ENCODE measurements around the gene USP49.
A peak's percentile ranks its signal among the peaks of the same experiment; 100 is the strongest.

Gene USP49

DNA sequence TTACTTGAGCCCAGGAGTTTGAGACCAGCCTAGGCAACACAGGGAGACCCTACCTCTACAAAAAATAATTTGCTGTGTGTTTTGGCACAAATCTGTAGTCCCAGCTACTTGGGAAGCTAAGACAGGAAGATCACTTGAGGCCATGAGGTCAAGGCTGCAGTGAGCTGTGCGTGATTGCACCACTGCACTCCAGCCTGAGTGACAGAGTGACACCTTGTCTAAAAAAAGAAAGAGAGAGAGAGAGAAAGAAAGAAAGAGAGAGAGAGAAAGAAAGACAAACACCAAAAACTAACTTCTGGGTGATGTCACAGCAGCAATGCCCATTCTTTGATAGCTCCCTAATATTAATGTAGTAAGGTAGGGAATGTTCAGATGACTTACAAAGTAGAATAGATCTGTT is 20.4 kb downstream of the USP49 start:
- no peak for DNase-seq (ENCODE audit: low read depth)

DNA sequence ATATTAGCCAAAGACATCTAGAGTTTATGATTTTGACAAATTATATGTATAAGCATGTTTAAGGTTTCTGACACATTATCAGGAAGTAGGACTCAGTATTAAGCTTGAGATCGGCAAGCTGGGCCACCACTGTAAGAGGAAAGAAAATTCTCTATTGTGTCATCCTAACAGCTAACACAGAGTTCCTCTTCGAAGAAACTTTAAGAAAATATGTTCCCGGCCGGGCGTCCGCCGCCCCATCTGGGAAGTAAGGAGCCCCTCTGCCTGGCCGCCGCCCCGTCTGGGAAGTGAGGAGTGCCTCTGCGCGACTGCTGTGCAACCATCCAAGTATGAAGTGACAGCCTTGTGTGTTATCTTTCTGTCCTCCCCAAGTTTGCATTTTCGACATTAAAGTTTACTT is 23.0 kb downstream of the USP49 start:
- DNase-seq (ENCODE audit: low read depth): no peak

DNA sequence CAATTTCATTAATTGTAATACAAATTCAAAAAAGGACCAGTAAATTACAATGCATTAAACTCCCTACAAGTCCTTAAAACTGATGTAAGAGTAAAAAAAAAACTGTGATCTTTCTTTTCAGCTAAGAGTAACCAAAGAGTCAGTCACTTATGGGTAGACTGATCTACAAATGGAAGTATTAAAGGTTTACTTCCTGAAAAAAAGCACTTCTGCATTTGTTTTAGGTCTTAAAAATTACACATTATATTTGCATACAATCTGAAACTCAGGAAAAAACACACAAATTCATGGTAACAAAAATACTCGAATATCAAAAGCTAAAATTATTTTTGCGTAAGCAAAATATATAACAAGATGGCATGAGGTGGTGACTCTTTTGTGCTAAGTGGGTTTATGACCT is 23.5 kb downstream of the USP49 start:
- DNase-seq (ENCODE audit: low read depth): no peak

DNA sequence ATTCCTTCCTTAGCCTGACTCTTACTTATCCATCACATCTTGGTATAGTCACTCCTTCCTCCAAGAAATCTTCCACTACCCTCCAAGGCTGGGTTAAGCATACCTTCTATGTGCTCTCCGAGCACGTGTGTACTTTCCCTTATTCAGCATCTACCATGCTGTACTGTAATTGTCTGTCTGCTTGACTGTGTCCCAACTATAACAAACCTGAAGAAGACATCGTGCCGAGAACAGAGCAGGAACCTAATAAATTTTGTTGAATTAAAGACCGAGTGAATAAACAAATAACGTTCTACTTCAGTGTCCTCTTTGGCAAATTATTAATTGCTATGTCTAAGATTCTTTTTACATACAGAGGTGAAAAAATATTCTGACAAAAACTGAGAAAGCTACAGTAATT is 35.8 kb downstream of the USP49 start:
- DNase-seq (ENCODE audit: low read depth): no peak

DNA sequence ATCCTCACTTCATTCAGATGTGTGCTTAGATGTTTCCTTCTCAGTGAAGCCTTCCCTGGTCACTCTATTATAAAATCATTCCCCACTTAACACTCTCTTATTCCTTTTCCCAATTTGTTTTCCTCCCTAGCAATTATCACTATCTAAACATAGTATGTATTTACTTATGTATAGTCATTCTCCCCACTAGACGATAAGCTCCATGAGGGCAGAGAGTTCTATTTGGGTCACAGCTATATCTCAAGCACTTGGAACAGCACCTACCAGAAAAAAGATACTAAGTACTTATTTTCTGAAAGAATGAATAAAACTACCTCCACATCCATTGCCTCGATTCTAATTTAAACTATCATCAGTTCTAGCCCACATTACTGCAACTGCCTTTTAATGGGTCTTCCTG is 36.5 kb downstream of the USP49 start:
- no peak for DNase-seq (ENCODE audit: low read depth)

DNA sequence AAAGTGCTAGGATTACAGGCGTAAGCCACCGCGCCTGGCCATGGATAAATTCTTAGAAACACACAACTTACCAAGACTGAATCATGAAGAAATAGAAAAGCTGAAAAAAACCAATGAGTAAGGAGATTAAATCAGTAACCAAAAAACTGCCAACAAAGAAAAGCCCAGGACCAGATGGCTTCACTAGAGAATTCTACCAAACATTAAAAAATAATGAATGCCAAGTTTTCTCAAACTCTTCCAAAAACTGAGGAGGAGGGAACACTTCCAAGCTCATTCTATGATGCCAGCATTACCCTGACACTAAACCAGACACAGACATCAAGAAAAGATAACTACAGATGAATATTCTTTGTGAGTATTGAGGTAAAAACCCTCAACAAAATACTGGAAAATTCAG is 44.3 kb downstream of the USP49 start:
- DNase-seq (ENCODE audit: low read depth): no peak

DNA sequence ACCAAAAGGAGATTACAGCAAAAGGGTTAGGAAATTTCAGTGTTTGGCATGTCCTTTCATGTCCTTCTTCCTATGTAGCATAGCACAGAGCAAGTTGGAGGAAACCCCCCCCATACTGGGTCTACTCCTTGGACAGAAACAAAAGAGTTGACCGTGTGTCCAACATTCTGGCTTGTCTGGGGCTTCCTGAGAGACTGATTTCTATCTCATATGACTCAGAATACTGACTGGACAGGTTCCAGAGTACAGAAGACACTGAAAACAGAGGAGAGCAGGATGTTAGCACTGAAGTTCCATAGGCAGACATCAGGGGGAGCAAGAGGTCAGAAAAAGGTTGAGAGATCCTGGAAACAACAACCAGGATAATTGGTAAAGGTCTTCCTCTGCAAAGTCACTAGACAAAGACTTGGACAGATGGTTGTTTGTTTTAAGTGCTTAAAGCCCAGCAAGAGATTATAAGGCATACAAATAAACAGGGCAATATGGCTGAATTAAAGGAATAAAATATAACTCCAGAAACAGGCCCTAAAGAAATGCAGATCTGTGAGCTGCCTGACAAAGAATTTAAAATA is 48.4 kb downstream of the USP49 start:
- peak; percentile 91 for DNase-seq (ENCODE audit: low read depth)

DNA sequence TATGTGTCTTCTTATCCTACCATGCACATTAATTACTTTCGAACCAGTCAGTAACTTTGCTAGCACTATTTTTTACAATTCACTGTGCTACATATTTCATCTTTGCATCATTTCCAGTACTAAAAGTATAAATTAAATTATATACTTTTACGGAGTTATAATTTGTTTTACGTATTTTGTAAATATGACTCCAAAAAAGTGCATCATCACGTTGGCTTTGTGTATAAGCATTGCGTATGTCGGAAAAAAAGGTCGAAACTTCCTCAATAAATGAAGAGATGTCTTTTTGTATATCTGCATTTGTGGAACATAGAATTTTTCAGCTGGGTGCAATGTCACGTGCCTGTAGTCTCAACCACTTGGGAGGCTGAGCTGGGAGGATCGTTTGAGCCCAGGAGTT is 52.0 kb downstream of the USP49 start:
- DNase-seq (ENCODE audit: low read depth): no peak

DNA sequence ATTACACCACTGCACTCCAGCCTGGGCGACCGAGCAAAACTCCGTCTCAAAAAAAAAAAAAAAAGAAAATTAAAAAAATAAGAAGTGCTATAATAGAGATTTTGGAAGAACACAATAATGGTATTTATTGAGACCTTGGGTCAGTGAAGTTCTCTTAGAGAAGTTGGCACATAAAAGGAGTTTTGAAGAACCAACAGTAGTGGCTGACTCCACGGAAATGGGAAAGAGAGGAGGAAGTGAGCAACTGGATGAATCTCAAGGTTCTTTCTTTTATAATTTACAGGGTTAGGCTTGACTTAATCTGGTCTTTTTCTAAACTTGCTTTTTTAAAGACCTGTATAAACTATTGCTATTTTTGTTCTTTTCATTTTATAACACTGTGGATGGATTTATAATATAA is 54.8 kb downstream of the USP49 start:
- DNase-seq (ENCODE audit: low read depth): no peak

DNA sequence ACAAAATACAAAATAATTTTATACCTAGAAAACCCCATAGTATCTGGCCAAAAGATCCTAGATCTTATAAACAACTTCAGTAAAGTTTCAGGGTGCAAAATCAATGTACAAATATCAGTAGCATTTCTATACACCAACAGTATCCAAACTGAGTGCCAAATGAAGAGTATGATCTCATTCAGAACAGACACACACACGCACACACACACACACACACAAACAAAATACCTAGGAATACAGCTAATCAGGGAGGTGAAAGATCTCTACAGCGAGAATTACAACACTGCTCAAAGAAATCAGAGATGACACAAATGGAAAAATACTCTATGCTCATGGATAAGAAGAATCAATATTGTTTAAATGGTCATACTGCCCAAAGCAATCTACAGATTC is 58.5 kb downstream of the USP49 start:
- DNase-seq (ENCODE audit: low read depth): peak; percentile 3

DNA sequence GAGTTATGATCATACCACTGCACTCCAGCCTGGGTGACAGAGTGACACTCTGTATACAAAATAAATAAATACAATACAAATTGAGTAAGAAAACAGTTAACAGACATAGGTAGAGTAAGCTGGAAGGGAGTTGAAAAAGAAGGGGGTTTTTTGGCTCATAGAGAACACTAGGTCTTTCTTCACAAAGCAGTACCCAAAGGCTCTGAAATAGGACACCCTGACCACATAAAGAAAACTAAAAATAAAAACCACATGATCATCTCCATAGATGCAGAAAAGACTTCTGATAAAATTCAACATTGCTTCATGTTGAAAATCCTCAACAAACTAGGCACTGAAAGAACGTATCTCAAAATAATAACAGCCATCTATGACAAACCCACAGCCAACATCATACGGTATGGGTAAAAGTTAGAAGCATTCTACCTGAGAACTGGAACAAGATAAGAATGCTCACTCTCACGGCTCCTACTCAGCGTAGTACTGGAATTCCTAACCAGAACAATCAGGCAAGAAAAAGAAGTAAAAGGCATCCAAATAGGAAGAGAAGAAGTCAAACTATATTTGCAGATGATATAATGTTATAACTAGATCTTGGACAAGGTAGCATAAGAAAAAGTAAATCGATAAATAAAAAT is 59.0 kb downstream of the USP49 start:
- DNase-seq (ENCODE audit: low read depth): no peak

DNA sequence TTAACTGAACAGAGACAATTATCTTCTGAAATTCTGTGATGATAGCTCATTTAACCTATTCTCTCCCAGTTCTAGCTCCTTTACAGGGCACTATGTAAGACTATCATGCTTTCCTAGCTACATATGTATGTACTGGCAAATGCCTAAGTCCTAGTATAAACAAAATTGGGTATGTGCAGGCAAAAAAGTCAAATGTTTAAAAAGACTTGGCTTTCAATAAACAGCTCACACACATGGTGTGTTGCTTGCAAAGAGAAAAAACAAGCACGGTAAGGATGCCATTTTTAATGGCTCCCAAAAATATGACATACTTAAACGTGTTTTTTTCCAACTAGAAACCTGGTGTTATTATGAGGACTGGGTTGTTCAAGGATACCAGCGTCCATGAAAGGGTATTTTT is 62.9 kb downstream of the USP49 start:
- no peak for DNase-seq (ENCODE audit: low read depth)

DNA sequence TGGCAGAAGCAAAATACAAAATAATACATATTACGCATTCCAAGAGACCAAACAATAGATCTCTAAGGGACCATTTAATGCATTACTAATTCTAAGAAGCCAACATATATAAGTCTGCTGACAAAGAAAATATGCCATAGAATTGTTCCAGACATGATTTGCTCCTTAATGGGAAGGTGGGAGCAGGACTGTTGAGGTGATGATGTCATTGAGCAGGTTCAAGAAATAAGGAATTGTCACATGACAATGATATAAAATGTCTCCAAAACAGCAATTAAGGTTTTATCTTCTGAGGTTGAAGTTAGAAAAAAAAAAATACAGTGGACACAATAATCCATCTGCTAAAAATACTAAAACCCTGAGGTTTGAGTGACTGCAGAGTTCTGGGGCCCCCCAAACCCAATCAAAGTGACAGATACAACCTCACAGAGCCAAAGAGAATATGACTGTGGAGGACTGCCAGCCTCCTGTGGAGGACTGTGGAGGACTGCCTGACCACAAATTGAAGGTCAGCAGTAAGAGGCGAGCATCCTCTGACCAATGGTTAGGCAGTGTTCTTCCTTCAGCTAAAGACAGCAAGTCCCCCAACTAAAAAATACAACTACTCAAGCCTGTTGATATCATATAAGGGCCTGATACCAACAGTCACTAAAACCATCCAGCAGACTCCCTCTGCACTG is 68.7 kb downstream of the USP49 start:
- DNase-seq (ENCODE audit: low read depth): no peak

DNA sequence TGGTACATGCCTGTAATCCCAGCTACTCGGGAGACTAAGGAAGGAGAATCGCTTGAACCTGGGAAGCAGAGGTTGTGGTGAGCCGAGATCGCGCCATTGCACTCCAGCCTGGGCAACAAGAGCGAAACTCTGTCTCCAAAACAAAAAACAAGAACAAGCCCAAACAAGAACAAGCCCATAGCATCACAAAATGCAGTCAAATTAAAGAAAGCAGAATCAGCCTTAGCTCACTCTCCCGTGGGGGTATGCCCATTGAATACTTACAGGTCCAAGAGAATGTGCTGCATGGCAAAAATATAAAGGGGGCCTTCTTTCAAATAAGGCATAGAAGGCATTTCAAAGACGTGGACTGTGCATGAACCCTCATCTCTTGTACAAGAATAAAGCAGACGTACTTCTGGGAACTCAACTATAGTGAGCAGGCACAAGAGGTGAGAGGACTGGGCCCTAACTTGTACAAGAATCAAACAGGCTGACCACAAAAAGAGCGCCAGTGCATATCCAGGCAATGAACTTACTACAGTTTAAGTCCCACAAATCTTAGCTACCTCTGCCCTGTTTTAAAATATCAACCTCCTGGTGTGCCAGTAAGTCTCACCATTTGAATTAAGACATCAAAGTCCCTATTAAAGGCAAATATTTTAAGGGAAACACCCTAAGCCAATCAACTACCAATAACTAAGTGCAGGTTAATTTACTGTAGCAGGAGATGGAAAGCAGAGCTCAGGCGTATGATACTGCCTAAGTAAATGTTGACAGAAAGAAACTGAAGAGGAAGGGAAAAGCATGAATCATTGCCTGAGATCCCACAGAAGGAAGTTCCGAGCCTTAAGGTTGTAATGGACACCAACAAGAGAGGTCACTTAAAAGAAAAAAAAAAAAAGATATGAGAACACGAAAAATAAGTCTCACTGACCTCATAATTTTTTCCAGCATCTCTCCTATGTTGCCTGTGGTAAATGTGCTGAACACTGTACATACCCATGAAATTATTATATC is 70.3 kb downstream of the USP49 start:
- no peak for DNase-seq (ENCODE audit: low read depth)

DNA sequence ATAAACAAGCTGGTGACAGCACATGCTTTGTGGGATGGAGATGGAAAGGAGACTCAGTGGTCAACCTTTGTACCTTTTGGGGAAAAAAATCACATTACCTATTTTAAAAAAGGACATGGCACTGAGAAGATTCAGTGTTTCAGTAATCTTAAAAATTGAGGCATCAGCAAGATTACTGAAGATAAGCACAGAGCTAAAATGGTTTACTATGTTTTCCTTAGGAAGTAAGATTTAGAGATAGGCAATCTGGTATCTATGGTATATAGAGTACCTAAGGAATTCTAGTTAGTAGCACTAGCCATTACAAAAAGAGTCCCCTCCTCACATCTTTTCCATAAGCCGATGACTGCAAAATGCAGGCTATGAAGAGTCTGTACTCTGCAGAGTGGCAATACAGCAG is 72.0 kb downstream of the USP49 start:
- DNase-seq (ENCODE audit: low read depth): no peak

DNA sequence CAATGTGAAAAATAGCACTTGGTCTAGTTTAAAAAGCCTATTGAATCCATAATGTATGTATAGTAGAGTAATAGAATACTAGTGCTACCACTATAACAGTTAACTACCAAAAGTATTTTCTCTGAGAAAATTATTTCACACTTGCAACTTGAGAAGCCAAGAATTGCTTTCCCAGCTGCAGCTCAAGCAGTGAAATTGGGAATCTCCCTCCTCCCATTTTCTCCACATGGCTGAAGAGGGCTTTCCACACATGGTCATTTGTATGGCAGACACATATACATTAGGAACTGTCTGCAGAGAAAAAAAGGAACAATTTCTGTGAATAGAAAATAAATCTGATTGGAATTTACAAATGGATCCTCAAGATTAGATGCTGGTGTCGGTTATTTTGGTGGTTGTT is 73.2 kb downstream of the USP49 start:
- DNase-seq (ENCODE audit: low read depth): no peak

DNA sequence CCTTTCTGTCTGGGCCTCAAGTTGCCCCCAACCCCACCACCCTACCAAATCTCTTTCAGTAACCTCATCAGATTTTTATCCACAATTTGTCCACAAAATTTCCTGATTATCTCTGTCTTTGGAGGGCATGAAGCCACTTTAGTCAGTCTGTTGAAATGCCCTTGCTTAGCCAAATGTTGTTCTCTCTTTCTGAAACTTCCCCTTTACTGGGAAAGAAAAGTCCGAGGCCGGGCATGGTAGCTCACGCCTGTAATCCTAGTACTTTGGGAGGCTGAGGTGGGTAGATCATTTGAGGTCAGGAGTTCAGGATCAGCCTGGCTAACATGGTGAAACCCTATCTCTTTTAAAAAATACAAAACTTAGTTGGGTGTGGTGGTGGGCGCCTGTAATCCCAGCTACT is 73.9 kb downstream of the USP49 start:
- DNase-seq (ENCODE audit: low read depth): no peak

DNA sequence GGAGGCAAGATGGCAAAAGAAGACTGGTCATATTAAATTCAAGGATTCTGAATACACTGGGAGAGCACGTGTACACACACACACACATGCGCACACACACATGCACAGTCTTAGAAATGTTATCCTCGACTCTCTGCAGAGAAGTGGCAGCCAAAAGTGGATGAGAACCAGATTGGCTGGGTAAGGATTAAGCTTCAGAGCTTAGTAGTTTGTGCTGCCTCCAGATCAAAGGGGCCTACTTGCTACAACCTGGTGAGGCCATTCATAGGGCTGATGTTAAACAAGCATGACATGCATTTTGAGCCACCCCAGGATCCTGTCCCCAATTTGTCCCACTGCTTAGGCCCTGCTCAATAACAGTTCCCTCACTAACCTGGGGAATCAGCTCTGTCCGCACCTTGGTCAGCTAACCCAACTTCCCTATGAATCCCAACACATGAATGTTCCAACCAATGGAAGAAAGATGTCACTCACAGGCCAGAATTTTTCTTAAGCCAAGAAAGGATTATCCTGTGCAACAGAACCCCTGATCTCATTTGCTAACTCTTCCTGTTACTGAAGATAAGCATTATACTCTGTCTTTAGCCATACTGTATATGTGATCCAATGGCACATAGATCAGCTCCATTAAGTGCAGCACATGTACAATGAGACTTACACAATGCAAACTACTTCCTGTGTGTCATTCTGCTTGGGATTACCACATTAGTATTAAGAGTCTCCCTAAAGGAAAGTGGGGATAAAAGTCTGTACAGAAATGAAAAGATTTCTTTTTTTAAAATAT is 76.7 kb downstream of the USP49 start:
- DNase-seq (ENCODE audit: low read depth): no peak

DNA sequence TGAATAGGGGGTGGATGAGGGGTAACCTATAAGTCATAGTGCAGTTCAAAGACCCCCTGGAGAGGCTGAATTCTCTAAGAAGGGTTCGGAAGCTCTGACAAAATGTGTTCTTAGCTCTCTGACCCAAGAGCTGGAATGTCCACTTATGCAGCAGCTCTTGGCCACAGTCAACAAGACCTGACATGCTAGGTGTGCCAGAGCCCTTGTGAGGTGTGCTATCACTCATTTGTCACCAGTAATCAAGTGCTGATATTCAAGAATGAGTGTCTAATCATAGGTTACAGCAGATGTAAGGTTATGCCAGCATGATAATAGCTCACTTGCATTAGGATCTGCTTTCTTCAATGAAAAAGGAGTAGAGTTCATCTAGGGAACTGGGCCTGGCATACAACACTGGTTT is 79.6 kb downstream of the USP49 start:
- DNase-seq (ENCODE audit: low read depth): no peak

DNA sequence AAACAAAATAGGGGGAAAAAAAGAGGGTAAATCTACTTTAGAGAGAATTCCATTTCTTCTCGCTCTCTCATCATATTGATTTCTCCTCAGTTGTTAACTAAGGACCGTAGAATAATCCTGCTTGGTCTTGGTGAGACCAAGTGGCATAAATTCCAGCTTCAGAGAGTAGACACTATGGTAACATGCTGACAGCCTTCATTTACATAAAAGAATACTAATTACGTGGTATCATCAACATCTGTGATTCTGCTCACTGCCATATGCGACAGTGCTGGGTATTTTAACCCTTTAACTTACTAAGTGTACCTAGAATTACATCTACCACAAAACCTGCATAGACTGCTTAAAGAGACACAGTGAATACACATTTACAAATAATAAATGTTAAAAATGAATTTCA is 80.5 kb downstream of the USP49 start:
- DNase-seq (ENCODE audit: low read depth): no peak

DNA sequence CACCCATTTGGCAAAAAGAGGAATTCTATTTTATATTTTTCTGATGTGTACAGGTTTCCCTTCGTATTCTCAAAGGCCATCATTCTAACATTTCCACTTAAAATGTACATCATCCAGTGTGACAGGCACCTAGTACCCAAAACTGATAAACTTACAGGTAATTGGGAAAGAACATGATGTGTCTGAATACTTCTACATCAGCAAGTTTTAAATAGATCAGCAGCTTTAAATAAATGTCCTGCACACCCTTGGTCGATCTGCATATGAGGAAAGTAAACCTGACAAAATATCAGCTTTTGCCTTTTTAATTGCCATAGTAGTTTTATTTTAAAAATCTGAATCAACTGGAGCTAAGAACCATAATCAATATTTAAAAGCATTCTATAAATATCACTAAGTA is 81.2 kb downstream of the USP49 start:
- DNase-seq (ENCODE audit: low read depth): no peak

DNA sequence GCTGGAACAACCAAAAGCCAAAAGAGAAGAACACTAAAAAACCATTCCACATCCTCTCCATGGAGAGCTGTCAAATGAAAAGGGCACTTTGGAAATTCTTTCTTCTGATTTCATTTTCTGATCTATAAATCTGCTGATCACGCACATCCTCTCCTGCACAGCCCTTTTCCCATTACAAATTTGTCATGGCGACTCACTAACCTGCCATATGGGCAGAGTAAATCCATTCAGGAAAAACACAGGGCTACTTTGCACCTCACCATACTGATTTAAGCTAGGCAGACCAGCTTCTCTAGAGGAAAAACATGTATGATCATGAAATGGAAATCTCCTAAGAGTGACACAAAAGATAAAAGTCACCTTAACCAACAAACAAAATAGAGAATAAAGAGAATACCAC is 81.7 kb downstream of the USP49 start:
- DNase-seq (ENCODE audit: low read depth): no peak

Data from GM04504 (cell line).